Measurements from ENCODE around the gene BACH1.
A peak's percentile ranks its signal among the peaks of the same experiment; 100 is the strongest.

Gene BACH1

DNA sequence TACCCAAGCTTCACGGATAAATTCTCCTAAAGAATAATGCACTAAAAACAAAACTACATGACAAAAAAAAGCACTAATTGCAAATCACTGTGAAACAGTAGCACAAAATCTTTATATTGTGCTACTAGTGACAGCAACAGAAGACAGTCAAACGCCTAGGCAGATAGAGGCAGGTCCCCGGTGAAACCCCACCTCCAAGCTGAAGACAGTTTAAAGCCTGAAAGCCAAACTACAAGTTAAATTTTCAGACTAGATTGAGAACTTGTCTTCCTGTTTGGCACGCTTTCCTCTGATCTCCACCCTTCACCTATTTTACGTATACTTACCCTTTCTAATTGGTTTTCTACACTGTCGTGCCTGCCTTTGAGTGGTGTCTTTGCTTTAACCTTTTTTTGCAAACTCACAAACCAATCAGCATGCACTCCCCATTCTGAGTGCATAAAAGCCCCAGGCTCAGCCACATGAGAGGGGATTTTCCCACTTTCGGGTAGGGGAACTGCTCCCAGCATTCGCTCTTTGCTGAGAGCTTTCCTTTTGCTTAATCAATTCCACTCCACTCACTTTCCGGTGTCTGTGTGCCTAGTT, 3.6 kb upstream of the BACH1 start:
- DNase-seq: peak; percentile 20

DNA sequence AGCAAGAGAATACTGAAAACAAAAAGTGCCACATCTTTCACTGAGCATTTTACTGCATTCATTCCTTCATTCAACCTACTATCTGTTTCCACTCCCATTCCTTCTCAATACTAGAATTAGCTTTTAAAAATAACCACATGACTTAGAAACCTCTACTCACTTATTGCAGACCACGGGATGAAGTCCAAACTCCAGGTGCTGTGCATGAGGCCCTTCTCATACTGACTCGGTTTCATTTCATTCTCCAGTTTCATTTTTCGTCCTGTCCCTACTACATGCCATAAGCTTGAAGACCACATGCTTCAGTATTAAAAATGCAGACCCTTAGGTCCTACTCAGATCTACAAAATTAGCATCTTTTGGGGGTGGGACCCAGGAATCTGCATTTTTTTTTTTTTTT, 2.3 kb upstream of the BACH1 start:
- DNase-seq: no peak

DNA sequence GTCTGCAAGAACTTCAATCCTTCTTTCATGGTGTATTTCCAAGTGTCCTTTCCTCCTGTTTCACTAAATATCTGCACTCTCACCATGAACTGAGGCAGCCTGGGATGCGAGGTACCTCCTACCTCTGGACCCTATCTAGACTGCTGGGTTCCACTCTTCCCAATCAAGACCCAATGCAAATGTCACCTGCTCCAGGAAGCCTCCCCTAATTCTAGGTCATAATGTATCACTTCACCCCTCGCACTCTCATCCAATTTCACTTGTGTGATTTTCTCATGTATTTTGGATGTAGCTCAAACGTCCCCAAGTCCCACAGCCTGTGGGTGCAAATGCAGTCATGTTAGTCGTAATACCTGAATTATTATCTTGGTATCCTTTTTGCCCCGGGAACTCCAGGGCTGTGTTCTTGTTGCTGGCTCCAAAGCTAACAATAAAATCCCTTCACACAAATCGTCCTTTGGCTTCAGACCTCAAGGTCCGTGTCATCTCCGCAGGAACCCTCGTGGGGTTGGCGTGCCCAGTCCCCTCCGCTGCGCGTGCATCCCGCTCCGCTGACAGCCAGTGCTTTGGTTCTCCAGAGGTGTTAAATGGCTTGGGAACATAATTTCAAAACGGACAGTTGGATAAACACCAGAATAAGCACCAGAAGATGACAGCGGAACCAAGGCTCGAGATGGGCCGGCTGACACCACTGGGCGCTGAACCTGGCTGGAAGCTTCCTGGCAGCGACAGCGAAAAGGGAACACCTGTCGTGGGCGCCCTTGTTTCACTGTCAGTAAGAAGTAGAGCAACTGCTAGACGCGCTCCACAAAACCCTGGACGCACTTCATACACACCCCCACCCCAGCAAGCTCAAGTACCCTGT, 1.0 kb upstream of the BACH1 start:
- DNase-seq: no peak

DNA sequence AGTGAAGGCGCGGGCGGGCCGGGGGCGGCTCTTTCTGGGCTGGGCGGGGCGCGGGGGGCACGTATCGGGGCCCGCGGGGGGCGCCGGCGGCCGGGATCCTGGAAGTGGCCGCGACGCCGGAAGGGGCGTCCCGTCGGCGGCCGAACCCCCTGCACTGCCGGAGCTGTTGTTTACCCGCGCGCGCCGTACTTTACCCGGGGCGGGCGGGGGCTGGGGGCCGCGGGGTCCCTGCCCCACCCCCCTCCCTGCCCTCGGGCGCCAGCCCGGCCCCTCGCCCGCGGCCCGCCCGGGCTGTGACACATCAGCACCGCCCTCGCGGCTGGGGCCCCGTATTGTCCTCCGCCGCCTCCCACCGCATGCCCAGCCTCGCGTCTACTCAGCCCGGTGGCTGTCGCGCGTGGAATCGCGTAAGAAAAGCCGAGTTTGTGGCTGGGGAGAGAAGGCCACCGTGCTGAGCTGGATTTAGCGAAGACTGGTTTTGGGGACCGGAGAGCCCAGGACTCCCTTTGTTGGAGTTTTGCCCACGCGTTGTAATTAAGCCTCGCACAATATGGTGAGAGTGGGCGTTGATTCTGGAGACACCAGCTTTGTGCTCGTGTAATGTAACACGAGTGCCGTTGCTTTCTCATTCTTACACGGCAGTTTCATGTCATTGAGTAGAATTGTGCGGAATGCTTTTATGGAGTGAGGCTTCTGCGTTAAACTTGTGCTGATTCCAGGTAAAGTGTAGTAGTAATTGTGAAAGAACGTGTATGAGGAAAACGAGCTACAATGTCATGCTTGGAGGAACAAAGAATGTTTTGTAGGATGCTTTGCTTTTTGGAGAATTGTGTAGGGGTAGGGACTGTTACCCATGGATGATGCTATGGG, 559 bp downstream of the BACH1 start:
- DNase-seq: peak; percentile 56

DNA sequence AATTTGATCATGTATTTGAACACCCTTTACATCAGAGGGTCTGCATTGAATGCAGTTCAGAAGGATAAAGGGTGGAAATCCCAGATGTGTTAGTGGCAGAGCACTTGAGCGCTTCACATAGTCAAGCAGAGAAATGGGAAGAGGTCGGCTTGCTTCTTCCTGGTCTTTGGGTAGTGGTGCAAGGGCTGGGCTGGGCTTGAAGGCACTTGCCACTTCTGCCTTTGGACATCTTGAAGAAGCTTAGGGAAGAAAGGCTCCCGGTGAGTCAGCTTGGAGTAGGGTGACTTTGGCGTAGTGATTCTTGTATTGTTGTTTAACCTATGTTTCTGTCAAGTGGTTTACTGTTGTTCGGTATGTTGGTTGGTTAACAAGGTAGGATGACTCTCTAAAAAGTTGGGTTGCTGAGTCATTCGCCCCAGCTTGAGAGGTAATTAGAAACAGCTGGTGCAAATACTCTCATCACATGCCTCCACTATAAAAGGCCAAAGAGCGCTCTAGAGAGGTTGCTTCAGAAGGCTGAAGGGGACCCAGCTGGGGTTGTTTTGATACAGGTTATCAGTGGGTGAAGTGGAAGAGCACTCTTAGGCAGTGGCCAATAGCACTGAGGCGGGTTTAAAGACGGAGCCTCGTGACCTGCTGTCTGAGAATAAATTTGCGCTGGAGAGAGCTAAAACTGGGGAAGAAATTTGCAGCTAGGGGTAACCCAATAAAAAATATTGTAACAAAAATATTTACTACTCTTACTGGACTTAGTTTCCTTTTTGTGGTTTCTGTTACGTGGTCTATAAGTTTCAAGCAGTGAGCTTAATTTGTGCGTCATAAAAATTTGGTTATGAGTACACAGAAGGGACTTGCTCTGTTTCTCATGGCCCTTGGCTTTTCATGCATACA, 1.4 kb downstream of the BACH1 start:
- no peak for DNase-seq

DNA sequence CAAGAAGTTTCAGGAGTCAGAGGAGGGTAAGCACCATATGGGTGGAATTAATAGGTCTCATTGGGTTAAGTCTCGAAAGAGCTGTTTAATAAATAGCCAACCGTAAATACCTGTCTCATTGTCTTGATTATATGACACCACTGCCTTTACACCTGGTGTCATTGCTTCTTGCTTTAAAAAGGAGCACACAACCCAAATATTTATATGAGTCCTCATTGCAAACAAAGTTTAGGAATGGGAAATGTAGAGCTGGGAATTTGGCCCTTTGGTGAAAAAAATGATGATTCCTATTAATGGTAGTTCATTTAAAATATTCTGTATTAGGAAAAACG, 2.1 kb downstream of the BACH1 start:
- no peak for DNase-seq

DNA sequence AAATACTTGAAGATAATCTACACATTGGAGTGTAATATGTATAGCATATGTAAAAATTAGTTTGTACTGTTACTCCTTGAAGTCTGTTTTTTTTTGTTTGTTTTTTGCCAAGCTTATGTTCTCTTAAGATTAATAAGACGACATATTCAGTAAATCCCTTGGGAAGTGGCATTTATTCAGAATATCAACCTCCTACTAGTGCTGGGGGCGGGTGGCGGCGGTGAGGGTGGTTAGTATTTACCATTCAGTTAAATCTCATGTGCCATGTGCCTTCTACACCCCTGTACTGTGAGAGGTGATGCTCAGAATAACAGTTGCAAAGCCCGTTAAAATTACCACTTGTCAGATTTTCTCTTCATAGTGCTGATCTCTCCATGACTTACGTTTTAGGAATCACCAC, 3.0 kb downstream of the BACH1 start:
- DNase-seq: no peak

DNA sequence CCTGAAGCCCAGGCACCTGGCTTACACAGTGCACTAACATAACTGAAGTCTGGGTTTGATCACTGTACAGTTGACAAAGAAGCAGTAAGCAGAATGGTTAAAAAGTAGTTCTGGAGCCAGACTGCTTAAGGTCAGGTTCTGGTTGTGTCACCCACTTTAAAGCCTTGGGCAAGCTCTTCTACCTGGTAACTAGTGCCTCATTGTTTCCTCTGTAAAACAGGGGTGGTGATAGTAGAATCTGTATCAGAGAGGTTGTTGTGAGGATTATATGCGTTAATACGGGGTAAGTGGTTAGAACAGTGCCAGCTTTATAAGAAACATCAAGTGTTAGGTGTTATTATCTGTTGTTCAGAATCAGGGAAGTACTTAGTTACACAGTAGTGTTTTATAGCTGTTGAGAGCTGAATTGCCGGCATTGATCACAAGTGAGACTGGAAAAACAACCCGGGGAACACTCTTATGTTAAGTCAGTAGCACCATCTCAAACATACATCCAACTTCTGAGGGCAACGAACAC, 3.7 kb downstream of the BACH1 start:
- DNase-seq: no peak

DNA sequence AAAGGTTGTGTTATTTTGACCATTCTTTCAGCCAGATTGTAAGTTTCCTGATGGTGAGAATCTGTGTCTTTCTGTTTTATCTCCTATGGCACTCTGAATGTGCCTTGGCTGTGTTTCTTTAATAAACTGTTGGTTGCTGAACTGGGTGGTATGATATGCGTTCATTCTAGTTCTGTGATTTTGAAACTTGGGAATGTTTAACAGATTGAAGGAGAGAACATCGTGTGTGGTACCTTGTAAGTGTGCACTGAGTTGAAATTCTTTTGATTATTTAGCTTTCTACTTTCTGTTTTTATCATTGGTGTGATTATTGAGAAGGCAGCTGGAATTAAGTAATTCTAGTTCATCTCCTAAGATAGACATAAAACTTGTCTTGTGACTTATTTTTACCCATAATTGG, 4.6 kb downstream of the BACH1 start:
- no peak for DNase-seq

DNA sequence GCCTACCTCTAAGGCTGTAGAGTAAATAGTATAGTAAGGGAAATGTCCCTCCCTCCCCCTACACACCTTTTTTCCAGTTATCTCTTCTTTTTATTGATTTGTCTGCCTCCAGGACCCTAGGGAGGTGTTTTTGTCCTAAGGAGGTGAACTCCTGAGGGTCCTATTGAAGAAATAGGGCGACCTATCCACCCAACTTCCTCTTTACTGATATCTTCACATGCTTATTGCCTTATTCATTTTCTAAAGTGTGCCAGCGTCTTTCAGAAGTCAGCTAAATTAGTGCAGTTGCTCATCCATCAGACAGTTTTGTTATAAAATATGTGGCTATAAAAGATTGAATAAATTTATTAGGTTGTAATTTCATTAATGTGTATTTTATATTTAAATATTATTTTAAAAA, 5.9 kb downstream of the BACH1 start:
- no peak for DNase-seq

DNA sequence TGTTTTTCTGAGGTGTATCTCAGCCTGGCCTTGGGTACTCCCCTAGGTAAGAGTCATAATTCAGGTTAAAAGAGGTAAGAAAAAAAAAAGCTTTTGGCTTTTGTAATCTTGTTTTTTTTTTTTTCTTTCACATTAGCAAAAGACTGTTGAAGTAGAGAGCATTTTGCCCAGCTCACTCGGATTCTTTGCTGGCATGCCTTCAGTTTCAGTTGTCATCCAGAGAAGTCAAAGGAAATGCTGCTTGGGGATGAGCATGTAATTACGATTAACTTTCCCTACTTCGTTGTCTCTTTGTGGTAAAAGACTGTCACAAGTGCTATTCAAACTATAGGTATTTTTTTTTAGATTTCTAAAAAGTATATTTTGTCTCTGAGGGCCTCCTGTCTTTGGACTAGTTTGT, 6.3 kb downstream of the BACH1 start:
- DNase-seq: no peak

DNA sequence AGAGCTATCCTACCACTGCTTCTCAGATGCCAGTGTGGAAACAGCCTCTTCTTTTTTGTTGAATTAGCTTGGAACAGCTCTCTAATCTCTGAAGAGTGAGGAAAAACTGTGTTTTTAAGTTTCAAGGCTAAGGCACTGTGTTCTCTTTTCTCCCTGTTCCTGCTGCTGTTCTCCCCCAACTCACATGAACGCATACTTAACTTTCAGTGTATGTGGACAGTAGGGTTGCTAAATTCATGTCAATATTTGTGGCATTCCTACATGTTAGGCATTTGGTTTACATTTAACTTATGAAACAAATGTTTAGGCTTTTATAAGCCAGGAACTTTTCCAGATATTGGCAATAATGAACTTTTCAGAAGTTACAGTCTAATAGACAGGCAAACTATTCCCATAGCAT, 6.8 kb downstream of the BACH1 start:
- DNase-seq: no peak

DNA sequence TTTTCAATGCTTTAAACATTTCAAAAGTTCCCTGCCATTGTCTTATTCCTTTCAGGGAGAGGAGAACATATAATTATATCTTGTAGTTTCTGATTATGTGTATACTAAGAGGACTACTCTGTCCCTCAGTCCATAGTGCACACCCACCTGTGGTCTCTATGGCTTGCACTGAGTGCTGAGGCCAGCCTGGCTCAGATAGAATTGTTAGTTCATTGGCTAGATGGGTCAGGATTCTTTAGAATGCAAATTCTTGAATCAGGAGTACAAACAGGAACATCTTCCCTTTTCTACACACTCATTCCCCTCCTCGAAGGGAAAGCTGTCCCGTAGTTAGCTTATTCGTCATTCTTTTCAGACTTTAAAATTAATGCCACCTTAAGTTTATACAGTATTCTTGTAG, 8.2 kb downstream of the BACH1 start:
- DNase-seq: no peak

DNA sequence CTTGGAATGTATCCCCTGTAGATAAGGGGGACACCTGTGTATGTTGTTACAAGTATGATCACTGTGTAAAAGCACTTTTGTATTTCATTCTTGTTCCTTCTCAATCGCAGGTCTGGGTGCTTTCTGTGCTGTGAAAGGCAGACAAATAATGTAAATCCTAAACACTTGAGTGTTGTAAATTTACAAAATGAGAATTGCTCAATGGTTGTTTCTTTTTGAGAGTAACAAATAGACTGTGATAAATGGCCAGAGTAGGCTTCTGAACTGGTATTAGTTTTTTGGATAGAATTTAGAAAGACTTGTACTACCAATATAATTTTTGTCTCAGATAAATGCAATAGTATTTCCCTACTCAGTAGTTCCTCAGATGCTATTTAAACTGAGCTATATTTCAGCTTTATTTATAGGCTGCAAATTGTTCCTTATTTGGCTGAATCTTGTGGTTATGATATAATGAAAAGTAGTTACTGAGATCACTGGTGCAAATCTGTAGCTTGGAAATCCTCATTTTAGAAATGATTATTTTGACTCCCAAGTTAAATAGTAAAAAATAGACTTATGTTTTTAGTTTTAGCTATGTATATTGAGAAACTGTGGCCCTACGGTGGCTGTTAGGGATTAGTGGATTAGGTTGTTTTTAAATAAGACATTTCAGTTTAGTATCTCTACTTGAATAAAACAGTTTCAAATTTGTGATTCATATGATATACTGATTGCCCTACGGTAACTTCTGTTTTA, 9.2 kb downstream of the BACH1 start:
- DNase-seq: no peak

DNA sequence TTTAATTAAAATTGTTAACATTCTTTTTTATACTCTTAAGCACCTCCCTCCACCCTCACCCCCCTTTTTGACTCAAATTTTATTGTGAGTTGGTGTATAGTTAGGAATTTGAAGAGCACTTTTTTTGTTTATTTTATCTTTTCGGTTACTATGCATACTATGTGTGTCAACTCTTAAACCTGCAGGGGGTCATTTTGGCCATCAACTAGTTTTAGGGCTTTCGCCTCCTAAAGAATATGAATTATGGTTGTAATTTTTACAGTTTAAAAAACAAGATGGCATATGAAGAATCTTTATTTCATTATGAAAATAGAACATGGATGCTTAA, 9.7 kb downstream of the BACH1 start:
- DNase-seq: no peak

DNA sequence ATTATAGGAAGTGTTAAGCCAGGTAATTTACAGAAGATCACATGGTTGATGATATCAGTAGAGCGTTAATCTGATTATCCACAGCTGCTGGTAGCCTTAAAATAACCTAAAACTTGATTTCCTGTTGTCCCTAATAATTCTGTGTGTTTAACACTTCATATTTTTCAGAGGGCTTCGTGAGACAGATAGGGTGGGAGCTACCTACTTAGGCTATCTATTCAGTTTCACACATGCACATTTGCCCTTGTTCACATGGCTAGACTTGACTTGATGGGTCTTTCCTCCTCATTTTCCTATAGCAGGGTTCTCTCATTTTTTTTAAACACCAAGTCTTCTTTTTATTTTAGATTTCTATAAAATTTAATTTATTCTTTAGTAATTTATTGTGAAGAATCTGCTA, 11.0 kb downstream of the BACH1 start:
- no peak for DNase-seq

DNA sequence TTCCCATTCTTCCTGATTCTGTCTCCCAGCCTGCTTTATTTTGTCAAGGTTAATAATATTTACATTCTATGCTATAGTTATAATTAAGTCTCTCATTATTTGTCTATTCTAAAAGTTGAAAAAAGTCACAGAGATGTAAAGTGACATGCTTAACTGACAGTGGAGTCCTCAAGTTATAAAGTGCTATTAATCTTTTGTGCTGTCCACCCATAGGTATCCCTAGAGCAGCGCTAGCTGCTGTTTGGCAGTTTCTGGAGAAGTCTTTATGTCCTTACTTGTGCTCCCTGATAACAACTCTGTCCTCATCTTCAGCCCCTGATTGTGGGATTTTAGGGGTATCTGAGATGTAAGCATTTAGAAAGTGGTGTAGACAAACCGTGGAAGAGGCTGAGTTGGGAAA, 13.1 kb downstream of the BACH1 start:
- DNase-seq: no peak

DNA sequence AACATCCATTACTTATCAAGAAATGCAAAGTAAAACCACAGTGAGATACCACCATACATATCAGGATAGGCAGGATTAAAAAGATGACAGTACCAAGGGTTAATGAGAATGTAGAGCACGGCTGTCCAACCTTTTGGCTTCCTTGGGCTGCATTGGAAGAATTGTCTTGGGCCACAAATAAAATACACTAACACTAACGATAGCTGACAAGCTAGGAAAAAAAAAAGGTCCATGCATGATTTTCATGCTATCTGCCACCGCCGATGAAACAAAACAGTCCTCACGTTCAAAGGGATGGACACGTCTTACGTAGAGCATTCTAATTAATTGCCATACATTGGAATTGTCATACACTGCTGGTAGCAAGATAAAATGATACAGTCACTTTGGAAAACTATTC, 14.3 kb downstream of the BACH1 start:
- DNase-seq: no peak

DNA sequence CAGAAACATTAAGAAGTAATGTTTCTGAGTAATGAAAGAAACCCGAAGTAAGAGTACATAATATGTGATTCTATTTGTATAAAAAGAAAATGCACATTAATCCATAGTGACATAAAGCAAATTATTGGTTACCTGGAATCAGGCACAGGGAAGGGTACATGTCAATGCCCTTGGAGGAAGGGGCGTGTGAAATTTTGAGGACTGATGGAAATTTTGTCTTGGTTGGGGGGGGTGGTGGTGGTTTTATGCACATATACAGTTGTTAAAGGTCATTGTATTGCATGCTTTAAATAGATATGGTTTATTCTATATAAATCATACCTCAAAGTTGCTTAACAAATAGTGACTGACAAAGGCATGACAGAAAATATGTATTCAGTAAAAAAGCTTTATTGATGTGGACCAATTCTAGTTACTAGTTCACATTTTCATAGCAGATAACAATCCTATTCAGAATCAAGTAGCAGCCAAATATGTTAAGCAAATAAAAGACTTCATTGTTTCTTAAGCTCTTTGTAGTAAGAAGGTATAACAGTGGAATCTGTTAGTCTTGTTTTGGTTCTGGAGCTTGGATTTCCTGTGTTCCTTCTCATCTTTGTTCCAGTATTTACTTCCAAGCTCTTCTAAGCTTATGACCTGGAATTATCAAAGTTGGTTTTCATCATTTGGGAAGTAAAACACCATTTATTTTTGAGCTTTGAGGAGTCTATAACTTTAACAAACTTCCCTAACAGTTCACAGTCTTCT, 15.1 kb downstream of the BACH1 start:
- no peak for DNase-seq

DNA sequence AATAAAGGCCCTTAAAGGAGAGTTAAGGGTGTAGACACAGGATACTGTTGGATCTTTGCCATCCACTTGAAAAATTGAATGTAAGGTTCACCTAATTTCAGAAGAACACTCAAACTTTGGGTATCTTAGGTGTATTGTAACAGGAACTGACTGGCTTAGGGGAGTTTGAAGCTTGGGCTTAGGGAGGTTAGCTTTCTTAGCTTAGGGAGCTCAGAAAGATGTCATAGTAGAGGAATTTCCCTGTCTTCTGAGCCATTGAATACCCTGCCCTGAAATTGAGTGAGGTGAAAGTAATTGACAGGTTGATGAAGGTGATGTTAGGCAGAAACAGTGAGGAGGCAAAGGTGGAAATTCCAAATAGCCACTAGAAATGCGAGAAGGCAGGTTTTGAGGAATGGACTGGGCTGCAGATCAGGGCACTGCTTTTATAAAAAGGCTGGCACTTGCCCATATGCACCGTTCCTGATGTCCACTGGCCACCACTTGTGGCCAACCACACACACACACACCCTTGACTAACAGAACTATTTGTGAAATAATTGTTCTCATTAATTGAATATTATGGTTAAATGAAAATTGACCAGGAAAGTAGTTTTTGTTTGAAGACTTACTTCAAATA, 16.5 kb downstream of the BACH1 start:
- DNase-seq: no peak

All from T-helper 9 cell (primary cell).